HG03064 (cell line): ENCODE measurements around the gene DPYSL4.

ENCODE experiments used
- ATAC-seq: cut with Tn5 transposase; IDR thresholded peaks from one replicate; pipeline ENCODE4 v1.9.1; 2021; ENCODE audit warnings: low read depth; ENCODE audit not compliant: unreplicated experiment

Gene DPYSL4

DNA sequence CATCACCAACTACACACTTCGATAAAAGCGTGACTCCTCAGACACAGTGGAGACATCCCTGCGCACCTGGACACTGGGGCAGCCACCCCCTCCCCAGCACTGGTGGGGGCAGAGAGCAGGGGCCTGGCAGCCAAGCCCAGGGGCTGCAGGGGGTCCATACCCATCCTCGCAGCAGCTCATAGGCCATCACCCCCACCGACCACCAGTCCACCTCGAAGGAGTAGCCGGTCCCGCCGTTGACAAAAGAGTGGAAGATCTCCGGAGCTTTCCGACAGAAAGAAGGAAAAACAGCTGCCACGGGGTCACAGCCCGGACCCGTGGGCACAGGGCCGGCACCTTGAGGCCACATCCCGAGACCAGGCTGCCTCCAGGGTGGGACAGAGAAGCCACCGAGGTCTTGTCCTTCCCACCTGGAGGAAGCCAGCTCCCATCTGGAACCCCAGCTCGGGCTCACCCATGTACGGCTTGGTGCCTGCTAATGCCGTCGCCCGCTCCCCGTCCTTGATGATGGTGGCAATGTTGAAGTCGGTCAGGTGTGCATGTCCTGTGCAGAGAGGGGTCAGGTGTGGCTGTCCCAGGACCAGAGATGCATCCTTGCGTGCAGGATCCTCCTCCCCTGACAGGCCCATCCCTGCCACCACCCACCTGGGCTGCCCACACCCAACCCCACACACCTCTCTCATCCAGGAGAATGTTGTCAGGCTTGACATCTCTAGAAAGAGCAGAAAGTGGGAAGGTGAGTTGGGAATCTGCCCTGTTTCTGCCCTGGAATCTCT, 38.5 kb downstream of the DPYSL4 start:
- no peak for ATAC-seq

DNA sequence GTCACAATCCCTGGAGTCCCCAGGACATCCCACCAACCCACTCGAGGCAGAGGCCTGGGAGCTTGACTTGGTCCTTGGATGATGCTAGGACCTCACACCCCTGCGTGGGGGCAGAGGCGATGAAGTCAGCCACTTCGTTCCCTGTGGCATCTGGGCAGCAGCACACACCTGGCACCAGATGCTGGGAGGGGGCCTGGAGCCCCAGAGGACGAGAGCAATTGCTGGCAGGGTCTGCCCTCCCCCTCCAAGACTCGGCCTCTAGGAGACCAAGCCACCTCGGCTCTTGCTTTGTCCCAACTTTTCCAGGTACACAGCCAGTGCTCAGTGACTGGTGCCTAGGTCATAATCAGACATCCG, 39.1 kb downstream of the DPYSL4 start:
- no peak for ATAC-seq

DNA sequence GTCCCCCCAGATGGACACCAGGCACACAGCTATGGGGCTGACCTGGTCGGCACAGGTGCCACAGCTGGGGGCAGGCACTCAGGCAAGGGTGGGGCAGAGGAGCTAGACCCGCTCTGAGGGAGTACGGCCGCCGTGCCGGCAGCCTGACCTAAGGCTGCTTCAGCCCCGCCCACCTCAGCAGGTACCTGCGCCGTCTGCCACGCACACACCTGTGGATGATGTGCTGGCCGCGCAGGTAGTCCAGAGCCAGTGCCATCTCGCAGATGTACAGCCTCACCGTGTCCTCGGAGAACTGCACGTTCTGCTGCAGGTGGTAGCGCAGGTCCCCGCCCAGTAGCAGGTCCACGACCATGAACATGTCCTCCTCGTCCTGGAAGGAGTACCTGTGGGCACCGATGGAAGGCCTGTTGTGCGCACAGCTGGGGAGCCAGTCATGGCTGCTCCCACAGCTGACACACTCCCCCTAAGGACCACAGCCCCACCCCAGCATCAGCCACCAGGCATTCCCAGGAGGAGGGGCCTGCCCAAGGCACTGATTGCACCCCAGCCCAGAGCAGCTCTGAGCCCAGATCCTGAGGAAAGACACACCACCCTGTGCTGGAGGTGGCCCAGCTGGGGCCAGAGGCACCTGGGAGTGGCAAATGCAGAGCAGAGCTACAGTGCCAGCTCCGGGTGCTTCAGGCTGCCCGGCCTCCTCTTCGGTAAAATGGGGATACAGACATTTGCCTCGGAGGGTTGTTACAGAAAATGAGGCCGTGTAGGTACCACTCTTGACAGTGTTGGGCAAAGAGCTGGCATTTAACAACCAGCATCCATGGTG, 40.0 kb downstream of the DPYSL4 start:
- no peak for ATAC-seq

DNA sequence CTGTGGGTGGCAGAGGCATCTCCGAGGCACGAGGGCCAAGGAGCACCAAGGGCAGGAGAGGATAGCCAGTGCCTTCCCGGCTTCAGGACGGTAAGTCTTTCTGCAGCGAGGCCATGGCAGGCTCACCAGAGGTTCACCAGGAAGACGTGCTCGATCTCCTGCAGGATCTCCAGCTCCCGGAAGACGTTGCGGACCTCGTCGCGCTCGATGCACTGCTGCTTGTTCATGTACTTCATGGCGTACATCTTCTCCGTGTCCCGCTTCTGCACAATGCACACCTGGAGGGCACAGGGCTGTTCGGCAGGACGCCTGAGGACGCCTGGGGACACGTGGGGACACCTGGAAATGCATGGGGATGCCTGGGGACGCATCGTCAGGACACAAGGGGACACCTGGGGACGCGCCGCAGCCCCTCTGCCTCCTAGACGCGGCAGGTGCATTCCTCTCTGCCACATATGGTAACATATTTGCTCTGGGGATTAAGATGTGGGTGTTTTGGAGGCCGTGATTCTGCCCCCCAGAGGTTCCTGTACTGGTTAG, 41.2 kb downstream of the DPYSL4 start:
- ATAC-seq = no peak

DNA sequence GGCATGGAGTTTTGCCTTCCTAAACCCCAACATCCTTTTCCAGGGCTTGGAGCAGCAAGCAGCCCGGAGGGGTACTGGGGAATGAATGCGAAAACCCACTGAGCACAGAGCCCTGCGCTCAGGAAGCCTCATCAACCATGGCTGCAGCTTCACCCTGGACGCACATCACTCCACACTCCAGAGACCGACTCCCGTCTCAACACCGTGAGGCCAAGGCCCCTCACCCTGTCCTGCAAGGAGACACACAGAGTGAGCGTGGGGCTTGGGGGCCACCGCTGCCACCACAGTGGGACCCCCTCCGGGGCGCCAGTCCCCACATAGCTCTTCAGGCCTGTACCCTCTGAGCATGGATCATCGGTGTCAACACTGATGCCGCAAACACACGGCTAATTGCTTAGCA, 41.9 kb downstream of the DPYSL4 start:
- no peak for ATAC-seq

DNA sequence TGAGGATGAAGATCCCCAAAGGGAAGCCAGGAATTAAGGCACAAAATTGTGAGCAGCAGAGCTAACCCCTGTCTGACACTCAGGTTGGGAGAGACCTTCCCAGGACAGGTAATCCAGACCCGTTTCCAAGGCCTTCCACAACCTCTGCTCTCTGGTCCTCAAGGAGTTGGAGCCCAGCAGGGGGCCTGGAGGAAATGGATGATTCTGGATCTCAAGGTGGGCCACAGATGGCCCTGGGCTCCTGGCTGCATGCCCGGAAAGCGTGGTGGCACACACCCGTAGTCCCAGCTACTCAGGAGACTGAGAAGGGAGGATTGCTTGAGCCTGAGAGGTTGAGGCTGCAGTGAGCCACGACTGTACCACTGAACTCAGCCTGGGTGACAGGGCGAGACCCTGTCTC, 42.3 kb downstream of the DPYSL4 start:
- no peak for ATAC-seq

DNA sequence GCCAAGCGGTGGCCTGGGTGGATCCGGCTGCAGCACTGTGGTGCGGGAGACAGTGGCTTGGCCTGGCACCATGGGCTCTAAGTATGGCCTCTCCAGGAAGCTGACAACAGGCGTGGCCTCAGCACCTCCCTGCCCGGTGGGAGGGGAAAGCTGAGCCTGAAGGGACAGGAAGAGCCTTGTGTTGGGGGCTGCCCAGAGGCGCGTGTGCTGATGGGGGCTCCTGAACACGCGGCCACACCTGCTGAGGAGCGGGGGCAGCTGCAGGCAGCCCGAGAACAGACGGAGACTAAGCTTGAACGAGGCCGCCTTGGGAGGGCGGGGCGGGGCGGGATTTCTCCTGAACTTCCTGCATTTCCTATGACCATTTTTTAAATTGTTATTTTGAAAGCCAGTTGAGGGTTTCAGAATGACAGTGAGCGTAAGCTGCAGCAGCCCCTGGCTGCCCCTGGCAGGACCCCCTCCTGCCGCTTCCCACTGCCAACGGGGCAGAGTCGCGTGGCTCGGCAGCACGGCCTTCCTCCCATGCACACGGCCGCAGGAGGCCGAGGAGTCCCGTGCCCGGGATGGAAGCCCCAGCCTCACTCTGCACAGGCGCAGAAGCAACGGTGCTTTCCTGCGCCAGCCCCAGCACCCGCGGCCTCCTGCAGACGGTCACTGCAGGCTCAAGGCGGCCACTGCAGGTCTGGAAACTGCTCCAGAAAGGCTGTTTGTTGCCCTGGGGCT, 43.2 kb downstream of the DPYSL4 start:
- no peak for ATAC-seq

DNA sequence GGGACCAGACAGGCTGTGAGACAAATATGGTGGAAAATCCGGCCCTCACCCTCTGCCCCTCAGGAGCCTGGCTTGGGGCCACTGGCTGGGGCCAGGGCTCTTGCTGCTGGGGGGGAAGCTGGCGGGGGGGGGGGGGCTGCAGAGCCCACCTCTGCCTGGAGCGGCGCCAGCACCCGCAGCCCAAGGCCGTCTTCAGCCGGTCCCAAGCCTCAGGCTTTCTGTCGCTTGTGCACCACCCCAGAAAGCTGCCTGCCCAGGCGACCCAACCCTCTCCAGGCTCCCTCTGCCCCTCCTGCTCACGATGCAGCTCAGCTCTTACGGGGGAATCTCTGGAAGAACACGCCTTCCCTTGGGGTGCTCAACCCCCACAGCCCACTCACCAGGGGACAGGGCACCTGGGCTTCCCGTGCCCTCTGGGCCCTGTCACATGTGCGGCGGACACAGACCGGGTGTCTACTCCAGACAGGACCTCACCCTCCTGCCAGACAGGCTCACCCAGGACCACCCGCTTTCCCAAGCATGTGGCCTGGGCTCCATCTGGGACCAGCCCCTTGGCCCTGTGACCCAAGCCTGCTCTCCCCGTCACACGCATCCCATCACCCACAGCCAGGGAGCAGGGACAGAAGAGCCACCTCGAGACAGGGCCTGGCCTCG, 43.9 kb downstream of the DPYSL4 start:
- no peak for ATAC-seq

DNA sequence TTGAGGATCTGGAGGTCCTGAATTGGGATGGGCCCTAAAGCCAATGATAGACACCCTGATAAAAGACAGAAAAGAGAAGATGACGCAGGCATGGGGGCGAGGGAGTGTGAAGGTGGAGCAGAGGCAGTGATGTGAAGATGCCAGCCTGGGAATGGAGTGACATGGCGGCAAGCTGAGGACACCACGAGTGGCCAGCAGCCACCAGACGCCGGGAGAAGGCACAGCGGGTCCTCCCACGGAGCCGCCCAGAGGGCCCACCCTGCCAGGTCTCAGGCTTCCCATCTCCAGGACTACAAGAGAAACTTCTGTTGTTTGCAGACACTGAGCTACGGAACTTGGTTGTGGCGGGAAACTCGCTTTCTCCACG, 44.9 kb downstream of the DPYSL4 start:
- no peak for ATAC-seq

DNA sequence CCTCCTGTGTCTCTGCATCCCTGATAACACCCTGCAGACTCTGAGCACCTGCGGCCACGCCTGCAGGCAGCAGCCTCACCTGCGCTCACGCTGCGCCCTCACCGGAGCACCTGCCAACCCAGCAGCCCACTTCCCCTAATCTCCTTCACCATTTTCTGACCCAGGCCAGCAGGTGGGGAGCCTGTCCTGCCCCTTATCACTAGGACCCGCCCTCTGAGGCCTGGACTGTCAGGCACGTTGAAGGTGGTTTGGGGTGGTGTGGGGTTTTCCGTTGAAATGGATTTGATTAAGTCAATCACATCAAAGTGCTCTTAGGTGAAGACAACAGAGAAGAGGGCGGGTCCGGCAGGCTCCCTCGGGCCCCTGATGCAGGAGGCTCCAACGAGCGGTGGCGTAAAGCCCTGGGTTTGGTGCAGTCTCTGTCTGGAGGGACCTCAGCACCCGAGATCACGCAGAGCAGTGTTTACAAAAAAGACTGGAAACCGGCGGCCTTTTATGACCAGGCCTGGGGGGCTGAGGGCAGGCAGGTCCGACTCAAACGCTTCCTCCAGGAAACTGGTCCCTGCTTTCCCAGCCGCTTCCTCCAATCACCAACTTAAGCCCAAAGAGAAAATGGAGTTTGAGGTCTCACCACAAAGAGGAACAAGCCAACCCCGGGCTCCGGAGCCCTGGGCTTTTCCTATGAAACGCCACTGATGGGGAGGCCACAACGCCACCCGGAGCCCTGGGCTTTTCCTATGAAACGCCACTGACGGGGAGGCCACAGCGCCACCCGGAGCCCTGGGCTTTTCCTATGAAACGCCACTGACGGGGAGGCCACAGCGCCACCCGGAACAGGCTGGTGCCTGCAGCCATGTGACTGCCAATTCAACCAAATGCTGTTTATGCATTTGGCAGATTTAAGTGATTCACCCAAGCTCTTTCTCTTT, 45.5 kb downstream of the DPYSL4 start:
- no peak for ATAC-seq

DNA sequence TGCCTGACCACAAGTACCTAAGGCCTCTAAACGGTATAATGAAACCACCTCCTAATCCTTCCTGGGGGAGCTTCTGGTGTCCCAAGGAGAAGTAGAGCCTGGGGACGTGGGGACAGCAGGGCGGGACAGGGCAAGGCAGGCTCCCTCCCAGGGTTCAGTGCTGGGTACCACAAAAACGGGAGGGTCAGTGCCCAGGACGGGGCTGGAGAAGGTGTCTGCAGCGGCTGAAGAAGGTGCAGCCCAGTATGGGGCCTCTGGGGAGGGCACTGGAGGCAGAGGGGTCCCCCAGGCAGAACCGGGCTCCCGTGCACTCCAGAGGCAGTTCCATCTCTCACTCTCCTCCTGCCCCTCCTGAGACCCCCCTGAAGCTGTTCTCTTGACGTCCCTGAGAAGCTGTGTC, 46.2 kb downstream of the DPYSL4 start:
- no peak for ATAC-seq

DNA sequence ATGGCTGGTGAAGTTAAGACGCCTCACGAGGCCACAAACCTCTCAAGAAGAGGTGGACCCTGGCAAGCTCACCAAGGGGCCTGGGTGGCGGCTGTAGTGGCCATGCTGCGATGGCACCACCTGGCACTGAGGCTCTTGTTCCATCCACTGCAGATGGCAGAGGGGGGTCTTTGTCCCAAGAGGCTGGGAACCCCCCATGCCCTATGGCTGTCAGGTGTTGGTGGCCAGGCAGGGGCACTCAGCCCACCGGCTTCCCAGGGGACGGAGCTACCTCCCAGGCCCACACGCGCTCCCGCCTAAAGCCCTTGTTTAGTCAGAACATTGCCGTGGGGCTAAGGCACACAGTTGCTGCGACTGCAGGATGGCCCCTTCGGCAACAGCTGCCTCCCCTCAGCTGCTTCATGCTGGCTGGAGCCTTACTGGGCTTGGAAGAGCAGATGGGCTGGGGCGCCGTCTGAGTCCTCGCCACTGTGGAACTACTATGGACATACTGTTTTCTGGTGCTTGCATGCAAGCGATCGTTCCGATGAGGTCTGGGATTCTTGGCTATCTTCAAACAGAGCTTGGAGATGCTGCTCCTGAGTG, 46.8 kb downstream of the DPYSL4 start:
- ATAC-seq = no peak

DNA sequence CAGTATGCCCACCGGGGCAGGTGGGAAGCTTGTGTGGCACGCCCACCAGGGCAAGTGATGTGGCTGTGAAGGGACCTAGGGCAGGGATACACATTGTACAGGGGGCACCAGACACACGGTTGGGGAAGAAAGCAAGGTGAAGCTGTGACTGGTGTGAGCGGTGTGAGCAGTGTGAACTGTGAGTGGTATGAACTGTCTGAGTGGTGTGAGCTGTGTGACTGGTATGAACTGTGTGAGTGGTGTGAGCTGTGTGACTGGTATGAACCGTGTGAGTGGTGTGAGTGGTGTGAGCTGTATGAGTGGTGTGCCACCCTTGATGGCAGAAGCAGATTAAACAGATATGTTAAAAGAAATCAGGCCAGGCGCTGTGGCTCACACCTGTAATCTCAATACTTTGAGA, 48.1 kb downstream of the DPYSL4 start:
- ATAC-seq = no peak

DNA sequence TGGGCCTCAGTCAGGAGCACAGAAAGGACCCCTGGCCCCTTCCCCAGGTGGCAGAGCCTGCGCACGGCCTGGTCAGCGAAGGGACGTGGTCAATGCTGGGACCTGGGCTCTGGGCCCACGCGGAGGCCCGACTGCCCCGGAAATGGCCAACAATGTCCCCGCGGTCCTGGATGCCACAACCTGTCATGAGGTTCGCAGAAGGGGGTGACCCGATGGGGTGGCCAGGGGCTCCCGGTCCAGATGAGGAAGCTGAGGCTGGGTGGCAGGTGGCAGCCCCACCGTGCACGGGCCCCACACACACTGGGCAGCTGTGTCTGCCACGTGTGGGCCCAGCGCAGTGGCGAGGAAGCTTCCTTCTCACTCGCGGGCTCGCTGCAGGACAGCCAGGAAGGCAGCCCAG, 49.4 kb downstream of the DPYSL4 start:
- no peak for ATAC-seq

DNA sequence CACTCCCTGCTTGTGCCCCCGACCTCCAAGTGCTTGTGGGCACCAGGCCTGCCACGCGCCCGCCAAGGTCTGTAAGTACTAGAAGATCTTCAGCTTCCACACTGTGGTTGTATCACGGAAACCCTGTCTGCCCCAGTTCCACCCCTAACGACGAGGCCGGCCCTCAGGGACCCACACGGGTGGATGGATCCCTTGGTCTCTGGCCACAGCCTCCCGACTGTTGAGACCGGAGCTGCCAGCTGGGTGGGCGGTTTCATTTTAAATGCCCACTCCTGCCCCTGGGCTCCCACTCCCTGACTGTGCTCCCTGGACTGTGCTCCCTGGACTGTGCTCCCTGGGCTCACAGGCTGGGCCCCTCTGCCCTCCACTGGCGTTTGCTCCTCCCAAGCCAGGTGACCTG, 50.1 kb downstream of the DPYSL4 start:
- no peak for ATAC-seq

DNA sequence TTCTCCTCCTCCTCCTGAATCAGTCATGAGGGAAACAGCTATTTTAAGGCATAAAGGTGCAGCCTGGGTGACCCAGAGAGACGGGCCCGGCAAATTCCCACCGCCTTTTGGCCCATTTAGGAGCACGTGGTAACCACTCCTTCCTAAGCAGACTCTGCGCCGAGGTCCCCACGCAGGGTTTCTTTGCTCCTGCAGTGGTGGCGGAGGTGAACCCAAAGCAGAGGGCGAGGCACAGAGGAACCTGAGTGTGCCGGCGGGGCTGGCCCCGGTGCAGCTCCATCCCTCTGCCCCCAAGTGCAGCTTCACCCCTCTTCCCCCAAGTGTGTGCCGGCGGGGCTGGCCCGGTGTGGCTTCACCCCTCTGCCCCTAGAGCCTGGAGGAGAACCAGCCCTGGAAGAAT, 50.6 kb downstream of the DPYSL4 start:
- ATAC-seq = no peak

DNA sequence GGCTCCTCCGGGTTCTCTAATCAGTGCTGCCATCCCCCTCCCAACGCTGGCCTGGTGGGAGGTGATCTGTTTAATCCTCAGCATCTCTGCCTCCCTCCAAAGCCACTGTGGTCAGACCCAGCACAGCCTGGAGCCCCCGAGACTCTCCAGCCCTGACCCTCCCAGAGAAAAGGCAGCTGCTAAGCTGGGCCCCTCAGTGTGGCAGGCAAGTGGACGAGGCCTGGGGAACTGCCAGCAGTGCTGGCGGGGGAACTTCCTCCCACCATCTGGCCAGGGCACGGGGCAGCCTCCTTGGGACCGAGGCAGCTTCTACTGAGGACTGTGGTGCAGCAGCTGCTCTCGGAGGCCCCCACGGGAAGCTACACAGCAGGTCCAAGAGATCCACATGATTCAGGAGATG, 51.1 kb downstream of the DPYSL4 start:
- ATAC-seq = no peak

DNA sequence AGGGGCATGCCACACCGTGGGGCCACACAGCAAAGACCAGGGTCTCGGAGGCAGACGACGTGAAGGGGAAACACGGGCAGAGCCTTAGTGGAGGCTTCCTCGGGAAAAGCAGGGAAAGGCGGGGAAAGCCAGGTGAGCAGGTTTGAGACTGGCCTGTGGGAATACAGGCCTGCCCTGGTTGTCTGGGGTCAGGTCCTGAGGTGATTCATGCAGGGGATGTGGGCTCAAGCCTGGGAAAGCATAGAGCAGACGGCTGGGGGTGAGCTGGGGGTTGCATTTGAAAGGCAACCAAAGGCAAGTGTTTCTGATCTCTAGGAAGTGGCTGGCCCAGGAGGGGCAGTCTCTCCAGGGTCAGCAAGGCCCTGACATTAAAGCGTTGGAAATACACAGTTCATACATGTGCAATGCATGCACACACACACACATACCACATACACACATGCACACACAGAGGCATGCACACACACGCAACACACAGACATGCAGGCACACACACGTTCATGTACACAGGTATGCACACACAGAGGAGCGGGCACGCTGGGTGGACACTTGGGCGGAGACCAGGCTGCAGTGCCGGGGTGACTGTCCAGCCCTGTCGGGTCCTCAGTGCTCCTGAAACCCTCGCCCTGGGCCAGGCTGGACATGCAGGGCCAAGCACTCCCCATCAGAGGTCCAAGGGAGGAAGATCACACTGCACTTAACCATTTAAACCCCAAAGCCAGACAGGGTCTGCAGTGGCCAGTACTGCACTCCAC, 51.8 kb downstream of the DPYSL4 start:
- ATAC-seq = no peak
